ENCODE data around the gene KATNBL1.
"Not testable (repeated sequence)": the region's sequence is repeated elsewhere in the genome, so short reads cannot be mapped to it uniquely, and the experiment has no call there.

Gene KATNBL1

DNA sequence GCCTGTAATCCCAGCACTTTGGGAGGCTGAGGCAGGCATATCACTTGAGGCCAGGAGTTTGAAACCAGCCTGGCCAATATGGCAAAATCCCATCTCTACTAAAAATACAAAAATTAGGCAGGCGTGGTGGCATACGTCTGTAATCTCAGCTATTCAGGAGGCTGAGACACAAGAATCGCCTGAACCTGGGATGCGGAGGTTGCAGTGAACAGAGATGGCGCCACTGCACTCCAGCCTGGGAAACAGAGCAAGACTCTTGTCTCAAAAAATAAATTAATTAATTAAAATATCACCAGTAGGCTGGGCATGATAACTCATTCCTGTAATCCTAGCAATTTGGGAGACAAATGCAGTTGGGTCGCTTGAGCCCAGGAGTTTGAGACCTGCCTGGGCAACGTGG lies 16.6 kb downstream of the KATNBL1 start:
- ATAC-seq, DNase-seq: not testable (repeated sequence)

DNA sequence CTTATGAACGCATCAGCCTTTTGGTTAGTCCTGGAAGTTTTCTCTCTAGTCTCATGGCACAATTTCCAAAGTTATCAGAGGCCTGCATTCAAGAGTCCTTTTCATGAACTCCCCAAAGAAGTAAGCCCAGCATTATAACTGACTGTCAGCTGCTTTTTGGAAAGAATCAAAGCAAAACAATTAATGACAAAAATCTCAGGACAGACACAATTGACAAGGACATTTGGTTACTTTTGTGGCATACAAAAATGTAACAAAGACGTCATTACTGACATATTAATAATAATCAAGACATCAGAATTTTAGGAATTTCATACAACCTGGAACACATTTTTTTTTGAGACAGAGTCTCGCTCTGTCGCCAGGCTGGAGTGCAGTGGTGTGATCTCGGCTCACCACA lies 21.2 kb downstream of the KATNBL1 start:
- DNase-seq (no peak), ATAC-seq (no peak)

DNA sequence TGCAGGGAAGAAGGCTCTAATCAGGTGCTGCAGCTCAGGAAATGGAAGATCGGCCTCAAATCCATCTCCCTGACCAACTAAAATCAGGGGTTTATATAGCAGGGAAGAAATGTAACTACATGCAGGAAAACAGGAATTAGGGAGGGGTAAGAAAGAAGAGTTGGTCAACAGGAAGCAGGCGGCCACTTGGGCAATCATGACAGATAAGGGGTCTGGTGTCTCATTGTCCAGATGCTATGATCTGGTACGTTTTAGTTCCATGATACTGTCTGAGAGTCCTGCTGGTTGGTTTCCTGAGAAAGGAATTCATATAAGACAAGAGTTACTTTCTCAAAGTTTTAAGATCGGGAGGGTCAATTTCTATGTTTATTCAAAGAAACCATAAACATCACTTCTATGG lies 24.2 kb downstream of the KATNBL1 start:
- ATAC-seq = no peak
- DNase-seq = no peak

DNA sequence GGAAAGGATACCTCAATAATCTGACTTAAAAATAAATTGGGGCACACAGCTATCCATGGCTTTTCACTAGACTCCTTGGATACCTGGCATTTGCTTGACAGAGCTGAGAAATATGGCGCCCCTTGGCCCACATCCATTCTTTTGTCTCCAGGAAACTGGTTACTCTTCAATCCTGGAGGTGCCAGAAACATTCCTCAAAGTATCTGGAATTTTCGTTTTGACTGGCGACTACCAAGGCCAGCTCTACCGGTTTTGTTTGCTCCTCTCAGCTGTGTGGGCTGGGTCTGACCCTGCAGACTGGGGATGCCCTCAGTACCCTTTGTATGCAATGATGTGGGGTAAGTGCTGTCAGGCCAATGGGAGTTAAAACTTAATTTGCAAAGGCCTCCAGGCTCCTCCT lies 27.0 kb downstream of the KATNBL1 start:
- DNase-seq (no peak), ATAC-seq (no peak)

DNA sequence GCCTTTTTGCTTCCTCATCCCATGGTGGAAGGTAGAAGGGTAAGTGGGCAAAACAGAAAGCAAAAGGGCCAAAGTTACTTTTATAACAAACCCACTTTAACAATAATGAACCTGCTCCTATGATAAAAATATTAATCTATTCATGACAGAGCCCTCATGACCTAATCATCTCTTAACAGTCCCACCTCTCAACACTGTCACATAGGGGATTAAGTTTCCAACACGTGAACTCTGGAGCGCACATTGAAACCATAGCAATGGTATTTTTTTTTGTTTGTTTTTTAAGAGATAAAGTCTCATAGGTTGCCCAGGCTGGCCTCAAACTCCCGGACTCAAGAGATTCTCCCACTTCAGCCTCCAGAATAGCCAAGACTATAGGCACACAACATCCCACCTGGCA lies 30.7 kb downstream of the KATNBL1 start:
- DNase-seq (no peak), ATAC-seq (no peak)

DNA sequence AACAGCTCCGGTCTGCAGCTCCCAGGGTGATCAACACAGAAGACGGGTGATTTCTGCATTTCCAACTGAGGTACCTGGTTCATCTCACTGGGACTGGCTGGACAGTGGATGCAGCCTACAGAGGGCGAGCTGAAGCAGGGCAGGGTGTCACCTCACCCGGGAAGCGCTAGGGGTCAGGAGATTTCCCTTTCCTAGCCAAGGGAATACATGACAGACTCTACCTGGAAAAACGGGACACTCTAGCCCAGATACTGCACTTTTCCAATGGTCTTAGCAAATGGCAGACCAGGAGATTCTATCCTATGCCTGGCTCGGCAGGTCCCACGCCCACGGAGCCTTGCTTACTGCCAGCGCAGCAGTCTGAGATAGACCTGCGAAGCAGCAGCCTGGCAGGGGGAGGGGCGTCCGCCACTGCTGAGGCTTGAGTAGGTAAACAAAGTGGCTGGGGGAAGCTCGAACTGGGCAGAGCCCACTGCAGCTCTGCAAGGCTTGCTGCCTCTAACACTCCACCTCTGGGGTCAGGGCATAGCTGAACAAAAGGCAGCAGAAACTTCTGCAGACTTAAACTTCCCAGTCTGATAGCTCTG lies 43.8 kb downstream of the KATNBL1 start:
- not testable (repeated sequence) for DNase-seq, ATAC-seq

DNA sequence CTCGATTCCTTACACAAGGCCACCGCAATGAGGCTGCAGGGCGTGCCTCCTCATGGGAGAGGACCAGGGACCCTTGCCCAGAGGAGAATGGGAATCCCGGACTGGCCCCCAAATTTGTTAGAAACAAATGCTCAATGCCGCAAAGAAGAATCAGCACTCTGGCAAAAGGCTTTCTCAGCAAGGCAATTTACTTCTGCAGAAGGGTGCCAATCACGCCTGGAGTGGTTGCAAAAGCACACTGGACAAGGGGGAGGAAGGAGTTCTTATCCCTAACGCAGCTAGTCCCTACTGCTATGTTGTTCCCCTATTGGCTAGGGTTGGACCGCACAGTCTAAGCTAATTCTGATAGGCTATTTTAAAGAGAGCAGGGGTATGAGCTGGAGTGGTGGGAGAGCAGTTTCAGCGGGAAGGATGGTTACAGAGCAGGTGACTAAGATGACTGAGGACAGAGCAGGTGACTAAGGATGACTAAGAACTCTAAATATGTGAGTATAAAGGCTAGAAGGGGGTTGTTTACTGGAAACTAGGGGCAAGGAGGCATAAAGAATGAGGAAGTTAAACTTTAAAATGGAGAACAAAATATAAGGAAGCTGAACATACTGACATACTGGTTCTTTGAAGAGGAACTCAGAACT lies 48.5 kb downstream of the KATNBL1 start:
- DNase-seq = no peak
- ATAC-seq = peak; percentile 68

DNA sequence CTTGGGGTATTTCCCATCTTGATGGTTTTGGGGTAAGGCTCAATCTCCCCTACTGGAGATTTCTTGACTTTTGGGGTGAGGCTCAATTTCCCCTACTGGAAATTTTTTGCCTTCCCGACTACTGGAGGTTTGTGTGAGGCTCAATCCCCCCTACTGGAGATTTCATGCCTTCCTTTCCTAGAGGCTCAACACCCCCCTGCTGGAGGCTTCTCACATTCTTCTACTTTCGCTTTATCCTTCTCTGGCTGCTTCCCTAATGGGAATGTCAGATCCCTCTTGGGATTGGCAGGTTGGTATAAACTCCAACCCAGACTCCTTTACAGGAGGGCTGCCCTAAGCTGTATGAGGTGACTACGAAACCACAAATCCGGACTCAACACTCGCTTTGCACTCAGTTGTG lies 49.2 kb downstream of the KATNBL1 start:
- DNase-seq = no peak

DNA sequence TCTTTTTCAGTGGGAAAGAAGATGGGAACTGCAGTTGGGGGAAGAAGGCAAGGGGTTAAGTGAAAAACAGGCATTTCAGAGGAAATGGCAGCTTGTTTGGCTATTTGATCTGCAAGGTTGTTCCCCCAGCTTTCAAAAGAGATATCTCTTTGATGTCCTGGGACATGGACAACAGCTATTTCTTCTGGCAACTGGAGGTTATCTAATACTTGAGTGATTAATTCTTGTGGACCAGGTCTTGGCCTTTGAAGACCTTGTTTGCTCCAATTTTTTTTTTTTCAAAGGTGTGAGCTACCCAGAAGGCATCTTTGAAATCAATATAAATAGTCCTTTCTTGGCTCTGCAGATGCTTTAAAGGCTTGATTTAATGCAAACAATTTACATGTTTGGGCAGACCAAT lies 51.5 kb downstream of the KATNBL1 start:
- ATAC-seq = no peak

More for the DNA sequence above, 49.2 kb downstream of the KATNBL1 start:
- no peak for ATAC-seq

DNA sequence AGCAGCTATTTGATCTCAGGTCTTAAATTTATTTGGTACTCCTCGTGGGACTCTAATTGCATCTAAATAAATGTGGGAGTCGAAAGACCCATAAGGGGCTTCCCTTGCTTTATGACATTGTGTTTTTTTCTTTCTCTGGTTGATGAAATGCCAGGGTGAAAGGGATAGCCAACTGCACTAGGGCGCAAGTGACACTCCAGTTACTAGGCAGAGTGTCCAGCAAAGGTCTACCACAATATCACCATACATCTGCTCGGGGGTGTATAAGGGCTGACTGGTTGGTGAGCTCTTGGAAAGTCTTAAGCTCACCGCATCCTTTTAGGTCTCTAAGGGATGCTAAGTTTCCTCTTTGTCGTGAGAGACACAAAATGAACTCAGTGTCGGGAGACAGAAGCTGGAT lies 54.0 kb downstream of the KATNBL1 start:
- ATAC-seq = no peak
- no peak for DNase-seq

More for the DNA sequence above, 51.5 kb downstream of the KATNBL1 start:
- DNase-seq = no peak

DNA sequence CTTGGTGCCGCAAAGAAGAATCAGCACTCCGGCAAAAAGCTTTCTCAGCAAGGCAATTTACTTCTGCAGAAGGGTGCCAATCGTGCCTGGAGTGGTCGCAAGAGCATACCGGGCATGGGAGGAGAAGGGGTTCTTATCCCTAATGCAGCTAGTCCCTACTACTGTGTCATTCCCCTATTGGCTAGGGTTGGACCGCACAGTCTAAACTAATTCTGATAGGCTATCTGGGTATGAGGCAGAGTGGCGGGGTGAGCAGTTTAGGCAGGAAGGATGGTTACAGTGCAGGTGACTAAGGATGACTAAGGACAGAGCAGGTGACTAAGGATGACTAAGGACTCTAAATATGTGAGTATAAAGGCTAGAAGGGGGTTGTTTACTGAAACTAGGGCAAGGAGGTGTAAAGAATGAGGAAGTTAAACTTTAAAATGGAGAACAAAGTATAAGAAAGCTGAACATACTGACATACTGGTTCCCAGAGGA lies 55.1 kb downstream of the KATNBL1 start:
- ATAC-seq = peak; percentile 59

DNA sequence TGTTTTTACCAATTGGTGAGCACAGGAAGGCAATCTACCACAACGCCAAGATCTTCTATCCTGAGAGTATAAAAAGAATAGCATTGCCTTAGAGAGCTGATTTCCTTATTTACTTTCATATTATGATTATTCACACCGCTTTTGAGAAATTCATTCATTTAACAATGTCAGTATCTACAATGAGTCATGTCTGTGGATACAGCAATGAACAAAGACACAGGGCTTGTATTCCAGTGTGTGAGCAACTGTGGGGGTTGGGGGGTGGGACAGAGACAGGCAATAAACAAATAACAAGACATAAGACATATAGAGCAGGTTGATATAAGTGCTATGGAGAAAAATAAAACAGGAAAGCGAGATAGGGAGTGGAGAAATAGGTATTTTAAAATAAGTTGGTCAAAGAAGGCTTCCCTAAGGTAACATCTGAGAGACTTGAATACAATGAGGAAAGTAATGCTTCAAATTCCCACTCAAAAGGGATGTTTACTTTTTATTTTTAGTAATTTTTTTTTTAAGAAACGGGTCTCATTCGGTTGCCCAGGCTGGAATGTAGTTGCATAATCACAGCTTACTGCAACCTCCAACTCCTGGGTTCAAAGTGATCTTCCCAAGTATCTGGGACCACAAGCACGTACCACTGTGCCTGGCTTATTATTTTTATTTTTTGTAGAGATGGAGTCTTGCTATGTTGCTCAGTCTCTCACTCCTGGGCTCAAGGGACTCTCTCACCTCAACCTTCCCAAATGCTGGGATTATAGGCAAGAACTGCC lies 62.3 kb downstream of the KATNBL1 start:
- no peak for ATAC-seq
- DNase-seq = no peak

More for the DNA sequence above, 55.1 kb downstream of the KATNBL1 start:
- no peak for DNase-seq

DNA sequence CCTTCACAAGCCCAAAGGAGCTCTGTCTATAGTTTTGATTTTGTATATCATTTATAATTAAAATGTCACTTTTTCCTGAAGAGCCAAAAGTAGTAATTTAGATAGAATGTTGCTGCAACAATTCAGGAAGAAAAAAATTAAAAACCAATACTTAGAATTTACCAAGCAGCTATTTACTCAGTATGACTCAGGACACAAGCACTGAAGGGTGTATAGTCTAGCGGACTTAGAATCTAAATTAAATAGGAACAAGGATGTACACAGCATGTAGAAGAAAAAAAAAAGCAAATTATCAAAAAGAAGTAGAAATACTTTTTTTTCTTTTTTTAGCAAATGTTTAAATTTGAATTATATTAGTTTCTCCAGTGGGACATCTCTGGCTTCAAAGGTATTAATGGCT lies 76.4 kb downstream of the KATNBL1 start:
- ATAC-seq (no peak), DNase-seq (no peak)

DNA sequence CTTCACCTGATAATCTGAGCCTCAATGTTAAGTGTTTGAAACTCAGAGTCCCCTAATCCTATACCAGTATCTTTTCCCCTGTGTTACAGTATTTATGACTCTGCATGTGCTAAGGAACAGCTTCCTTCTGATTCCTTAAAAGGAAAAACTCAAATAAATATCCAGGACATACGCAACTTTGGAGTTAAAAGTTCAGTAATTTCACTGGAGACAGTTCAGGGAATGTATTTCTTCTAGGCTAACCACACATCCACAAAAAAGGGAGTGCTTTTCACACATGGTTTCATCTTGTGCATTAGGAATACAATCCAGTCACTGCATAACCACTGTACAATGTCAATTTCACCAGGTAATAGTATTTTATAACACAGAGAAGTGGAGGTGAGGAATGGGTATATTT lies 77.0 kb downstream of the KATNBL1 start:
- ATAC-seq (no peak), DNase-seq (no peak)

DNA sequence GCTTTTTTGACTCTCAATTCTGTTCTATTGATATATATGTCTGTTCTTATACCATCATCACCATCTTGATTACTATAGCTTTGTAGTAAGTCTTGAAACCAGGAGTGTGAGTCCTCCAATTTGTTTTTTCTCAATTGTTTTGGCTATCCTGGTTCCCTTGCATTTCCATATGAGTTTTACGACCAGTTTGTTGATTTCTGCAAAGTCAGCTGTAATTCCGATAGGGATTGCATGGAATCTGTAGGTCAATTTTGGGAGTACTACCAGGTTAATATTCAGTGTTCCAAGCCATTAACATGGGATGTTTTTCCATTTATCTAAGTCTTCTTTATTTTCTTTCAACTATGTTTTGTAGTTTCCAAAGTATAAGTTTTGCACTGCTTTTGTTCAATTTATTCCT lies 81.0 kb downstream of the KATNBL1 start:
- DNase-seq = no peak
- ATAC-seq = no peak

DNA sequence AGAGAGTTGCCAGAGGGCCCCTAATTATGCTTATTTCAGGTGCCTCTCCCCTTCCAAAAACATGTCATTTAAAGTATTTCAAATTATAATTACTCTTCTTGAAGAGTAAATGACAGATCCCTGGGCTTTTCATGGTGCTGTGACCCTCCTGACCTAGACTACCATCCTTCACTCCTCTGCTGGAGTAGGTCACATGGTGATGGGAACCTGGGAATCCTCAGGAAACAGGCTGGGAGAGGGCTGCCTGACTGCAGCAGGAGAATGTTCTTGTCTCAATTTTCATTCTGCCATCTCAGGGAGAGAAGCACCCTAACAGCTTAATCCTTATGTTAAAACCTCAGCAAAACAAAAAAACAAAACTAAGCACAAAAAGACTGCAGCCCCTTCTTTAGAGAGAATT lies 83.4 kb downstream of the KATNBL1 start:
- DNase-seq = no peak
- no peak for ATAC-seq

DNA sequence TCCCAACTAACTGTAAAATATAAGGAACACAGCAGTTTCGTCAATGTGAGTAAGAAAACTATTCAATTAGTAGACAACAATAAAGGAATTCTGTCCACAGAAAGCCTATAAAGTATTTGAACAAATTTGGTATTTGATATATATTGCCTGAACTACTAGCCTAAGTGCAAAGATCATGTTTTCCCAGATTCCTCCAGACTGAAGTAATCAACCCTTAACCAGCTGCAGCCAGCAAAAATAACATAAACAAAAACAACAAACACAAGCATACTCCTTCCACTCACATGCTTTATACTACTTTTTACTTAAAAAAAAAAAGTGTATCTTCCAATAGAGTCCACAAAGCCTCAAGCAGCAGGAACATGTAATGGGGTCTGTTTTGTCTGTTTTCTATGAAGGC lies 84.0 kb downstream of the KATNBL1 start:
- ATAC-seq = no peak
- no peak for DNase-seq

DNA sequence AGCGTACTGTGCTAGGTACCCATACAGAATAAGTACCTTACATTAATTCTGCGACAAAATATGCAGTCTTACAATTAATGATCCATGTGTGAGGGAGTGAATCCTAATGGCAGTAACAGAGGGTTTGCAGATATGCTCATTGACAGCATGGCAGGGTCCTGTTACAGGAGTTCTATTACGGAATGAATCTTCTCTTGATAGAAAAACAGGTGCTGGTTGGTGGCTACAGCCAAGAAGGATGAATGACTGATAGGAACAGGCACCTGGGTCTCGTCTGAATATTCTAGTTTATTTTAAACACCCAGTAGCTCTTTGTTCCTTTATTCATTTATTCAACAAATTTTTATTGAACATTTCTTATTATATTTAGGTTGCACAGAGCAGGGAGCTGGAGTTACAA lies 85.2 kb downstream of the KATNBL1 start:
- ATAC-seq (no peak), DNase-seq (no peak)

DNA sequence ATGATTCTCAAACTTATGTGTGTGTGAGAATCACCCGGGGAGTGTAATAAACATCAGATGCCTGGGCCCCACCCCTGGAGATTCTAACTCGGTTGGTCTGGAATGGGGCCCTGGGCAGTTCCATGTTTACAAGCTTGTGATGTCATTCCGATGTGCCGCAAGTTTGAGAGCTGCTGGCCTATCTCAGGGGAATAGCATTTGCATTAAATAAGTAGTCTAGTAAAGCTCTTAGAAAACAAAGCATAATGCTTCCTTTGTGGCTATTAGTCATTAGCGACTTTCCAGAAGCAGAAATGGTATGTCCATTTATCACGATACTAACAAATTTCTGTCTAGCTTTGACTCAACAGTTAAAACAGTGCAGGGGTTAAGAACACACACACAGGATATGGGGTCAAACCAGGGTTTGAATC lies 87.1 kb downstream of the KATNBL1 start:
- ATAC-seq (no peak), DNase-seq (no peak)

DNA sequence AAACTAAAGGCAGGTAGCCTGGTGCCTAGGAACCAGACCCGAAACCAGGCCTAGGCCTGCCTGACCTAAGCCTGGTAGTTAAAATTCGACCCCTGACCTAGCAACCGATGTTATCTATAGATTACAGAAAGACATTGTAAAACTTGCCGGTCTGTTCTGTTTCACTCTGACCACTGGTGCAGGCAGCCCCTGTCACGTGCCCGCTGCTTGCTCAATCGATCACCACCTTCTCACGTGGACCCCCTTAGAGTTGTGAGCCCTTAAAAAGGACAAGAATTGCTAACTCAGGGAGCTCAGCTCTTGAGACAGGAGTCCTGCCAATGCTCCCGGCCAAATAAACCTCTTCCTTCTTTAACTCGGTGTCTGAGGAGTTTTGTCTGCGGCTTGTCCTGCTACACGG lies 88.1 kb downstream of the KATNBL1 start:
- not testable (repeated sequence) for ATAC-seq, DNase-seq

DNA sequence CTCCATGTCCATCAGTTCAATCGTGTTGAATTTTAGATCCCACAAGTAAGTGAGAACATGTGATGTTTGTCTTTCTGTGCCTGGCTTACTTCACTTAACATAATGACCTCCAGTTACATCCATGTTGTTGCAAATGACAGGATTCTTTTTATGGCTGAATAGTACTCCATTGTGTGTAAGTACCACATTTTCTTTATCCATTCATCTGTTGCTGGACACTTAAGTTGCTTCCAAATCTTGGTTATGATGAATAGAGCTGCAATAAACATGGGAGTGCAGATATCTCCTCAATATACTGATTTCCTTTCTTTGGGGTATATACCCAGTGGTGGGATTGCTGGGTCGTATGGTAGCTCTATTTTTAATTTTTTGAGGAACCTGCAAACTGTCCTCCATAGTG lies 89.5 kb downstream of the KATNBL1 start:
- not testable (repeated sequence) for ATAC-seq, DNase-seq

DNA sequence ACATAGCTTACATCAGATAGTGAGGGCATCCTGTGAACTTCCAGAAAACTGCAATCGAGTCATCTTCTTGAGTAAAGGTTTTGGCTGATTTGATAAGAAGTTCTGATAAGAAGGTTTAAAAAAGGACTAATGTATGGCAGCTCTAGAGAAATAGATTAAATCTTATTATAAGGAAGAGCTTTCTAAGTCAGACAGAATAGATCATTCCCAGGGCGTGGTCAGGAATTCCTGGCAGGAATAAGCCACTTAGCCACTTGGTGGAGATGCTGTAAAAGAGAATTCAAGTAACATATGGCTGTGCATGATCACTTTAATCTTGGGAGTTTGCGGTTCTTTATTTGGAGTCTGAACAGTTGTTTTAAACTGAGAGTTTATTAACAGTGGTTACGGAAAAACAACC lies 90.6 kb downstream of the KATNBL1 start:
- no peak for ATAC-seq

DNA sequence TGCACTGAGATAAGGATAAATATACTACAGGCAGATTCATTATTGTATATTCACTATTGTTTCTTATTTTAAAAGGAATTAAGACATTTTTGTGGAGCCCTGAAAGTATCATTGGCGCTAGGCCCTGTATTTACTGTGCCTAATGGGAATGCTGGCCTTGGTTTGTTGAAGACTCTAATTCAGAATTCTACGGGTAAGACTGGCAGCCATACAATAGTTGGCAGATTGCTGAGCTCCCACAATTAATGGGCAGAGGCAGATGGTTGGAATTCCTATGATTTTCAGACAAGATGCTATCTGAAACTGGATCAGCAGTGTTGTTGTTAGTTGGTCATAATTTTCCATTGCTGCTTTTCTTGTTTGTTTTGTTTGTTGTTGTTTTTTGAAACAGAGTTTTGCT lies 93.3 kb downstream of the KATNBL1 start:
- no peak for DNase-seq
- ATAC-seq = no peak

More for the DNA sequence above, 90.6 kb downstream of the KATNBL1 start:
- DNase-seq = no peak

All from stimulated activated naive CD8-positive, alpha-beta T cell treated with anti-CD3 and anti-CD28 coated beads, Interleukin-15, Interleukin-2, amounts not matched to agents 100 U/mL and 50 U/mL, for 24 hours (primary cell).